ENCODE measurements around the gene NOS2. TPM values are rescaled to one million over a fixed set of nuclear protein-coding genes. Genes with fewer than 3 reads are reported as not detected.
A peak's percentile ranks its signal among the peaks of the same experiment; 100 is the strongest.
"Not testable (repeated sequence)": the region's sequence is repeated elsewhere in the genome, so short reads cannot be mapped to it uniquely, and the experiment has no call there.

NOS2 gene
- total RNA-seq, 1 donor, result not detected

- no peak overlapping the region for H3K4me3 ChIP-seq (ENCODE audit: low read depth, low read length)
- no peak for DNase-seq (ENCODE audit: low read depth)
- no peak for TF ChIP-seq CTCF (IDR thresholded peaks at IDR 0.05; ENCODE audit: insufficient read depth, low read length)
These were observed 49.2 kb downstream of the NOS2 start for GRCh38 chr17:27751166-27751565.

- not testable (repeated sequence) for H3K4me3 ChIP-seq (ENCODE audit: low read depth, low read length); DNase-seq (ENCODE audit: low read depth)
These were observed 50.7 kb downstream of the NOS2 start for GRCh38 chr17:27749562-27750150.

- no peak for TF ChIP-seq CTCF (IDR thresholded peaks at IDR 0.05; ENCODE audit: insufficient read depth, low read length)
- H3K4me3 ChIP-seq (ENCODE audit: low read depth, low read length), result no peak overlapping the region
- DNase-seq (ENCODE audit: low read depth), result no peak
These were observed 51.9 kb downstream of the NOS2 start for GRCh38 chr17:27748360-27748825.

- no peak for DNase-seq (ENCODE audit: low read depth)
- no peak overlapping the region for H3K4me3 ChIP-seq (ENCODE audit: low read depth, low read length)
- TF ChIP-seq CTCF (IDR thresholded peaks at IDR 0.05; ENCODE audit: insufficient read depth, low read length), result peak; percentile 47
These were observed 52.6 kb downstream of the NOS2 start for GRCh38 chr17:27747462-27748359.

GRCh38 chr17:27746881-27747280, 53.4 kb downstream of the NOS2 start:
- no peak for DNase-seq (ENCODE audit: low read depth)
- TF ChIP-seq CTCF (IDR thresholded peaks at IDR 0.05; ENCODE audit: insufficient read depth, low read length), result no peak
- no peak overlapping the region for H3K4me3 ChIP-seq (ENCODE audit: low read depth, low read length)

GRCh38 chr17:27746320-27746719, 54.0 kb downstream of the NOS2 start:
- H3K4me3 ChIP-seq (ENCODE audit: low read depth, low read length); DNase-seq (ENCODE audit: low read depth): not testable (repeated sequence)

- H3K4me3 ChIP-seq (ENCODE audit: low read depth, low read length); DNase-seq (ENCODE audit: low read depth): not testable (repeated sequence)
These were observed 55.0 kb downstream of the NOS2 start for GRCh38 chr17:27745207-27745830.

GRCh38 chr17:27743281-27743885, 56.9 kb downstream of the NOS2 start:
- TF ChIP-seq CTCF (IDR thresholded peaks at IDR 0.05; ENCODE audit: insufficient read depth, low read length), result no peak
- DNase-seq (ENCODE audit: low read depth), result no peak
- no peak overlapping the region for H3K4me3 ChIP-seq (ENCODE audit: low read depth, low read length)

All from fibroblast of the aortic adventitia (primary cell).